K562 (cell line): ENCODE data around the gene C1QTNF6. TPM values are rescaled to one million over a fixed set of nuclear protein-coding genes. Genes with fewer than 3 reads are reported as not detected.

Source experiments
- ATAC-seq: fragments of 200-7000 bp; cut with Tn5 transposase; 3 replicates; pipeline ENCODE4 v1.9.1; 2020; ENCODE audit warnings: moderate library complexity
- BruUV-seq: library from RNA; stranded (reverse); fragments of 400-500 nt; replicated peaks from 2 replicates; lab custom pipeline; 2021; lab: Mats Ljungman, UMichigan
- CTCF ChIA-PET: fragments of 300-600 bp; formaldehyde crosslinking; extraction: SDS; loops from one replicate; lab custom pipeline; 2021; ENCODE audit warnings: low intra/inter-chr PET ratio; lab: Yijun Ruan, JAX
- POLR2A ChIA-PET: fragments of 300-600, 350-650 bp; sonication (Branson Sonifier 250); formaldehyde crosslinking; extraction: SDS; loops from one replicate; lab custom pipeline; 2021; ENCODE audit warnings: antibody characterized with exemption, inconsistent platforms; lab: Yijun Ruan, JAX
- DNase-seq, 4 experiments: peaks; one replicate each; pipeline versions ENCODE4 v3.0.0 to v3.0.0-alpha.2; 2011 to 2018; ENCODE audit warnings: low spot score in 3 of 4, mixed read lengths in 3 of 4; ENCODE audit errors: extremely low read depth in 1 of 4
- FAIRE-seq: peaks from 2 replicates; lab custom pipeline; 2011; peaks lifted over from hg19 to GRCh38; lab: Jason Lieb, UNC
- H2AFZ ChIP-seq: 2 replicates; pipeline ENCODE4 v1.6.0; 2011; ENCODE audit warnings: low read depth, low read length, control low read depth, inconsistent platforms
- H3K27ac ChIP-seq: fragments of 200-600 bp; 3 replicates; pipeline ENCODE4 v1.8.0; 2011; ENCODE audit warnings: low read depth, mild to moderate bottlenecking, control low read depth, inconsistent platforms, low read length, moderate library complexity, mixed read lengths; ENCODE audit errors: extremely low read depth
- H3K27me3 ChIP-seq, 2 experiments: fragments of 300-600 bp in 1 of 2; 2 replicates in 1 of 2; 3 replicates in 1 of 2; pipeline versions ENCODE4 v1.6.0 to v1.8.0; 2011; ENCODE audit warnings: inconsistent platforms in 2 of 2, low read length in 2 of 2, mild to moderate bottlenecking in 1 of 2, mixed read lengths in 1 of 2, moderate library complexity in 1 of 2; ENCODE audit not compliant: control insufficient read depth in 2 of 2, insufficient read depth in 2 of 2
- H3K36me3 ChIP-seq: fragments of 300-600 bp; 3 replicates; pipeline ENCODE4 v1.8.0; 2011; ENCODE audit warnings: mild to moderate bottlenecking, low read length, inconsistent platforms; ENCODE audit not compliant: control insufficient read depth, insufficient read depth
- H3K4me1 ChIP-seq, 2 experiments: fragments of 200-600 bp in 1 of 2; replicated peaks in 1 of 2; 2 replicates in 1 of 2; 3 replicates in 1 of 2; pipeline versions ENCODE4 v1.5.1 to v1.8.0; 2011; ENCODE audit warnings: inconsistent platforms in 2 of 2, low read length in 2 of 2, mild to moderate bottlenecking in 1 of 2, mixed read lengths in 1 of 2, moderate library complexity in 1 of 2; ENCODE audit not compliant: control insufficient read depth in 2 of 2, insufficient read depth in 2 of 2
- H3K4me2 ChIP-seq: 2 replicates; pipeline ENCODE4 v1.6.1; 2011; ENCODE audit warnings: low read length, control low read depth, inconsistent platforms, mixed read lengths; ENCODE audit not compliant: insufficient read depth
- H3K4me3 ChIP-seq: fragments of 200-600 bp; sonication (generic), shearing (Covaris generic); 2 replicates; pipeline ENCODE4 v1.5.1; 2016; ENCODE audit warnings: control low read depth, inconsistent platforms
- H3K79me2 ChIP-seq: fragments of 200-600 bp; 3 replicates; pipeline ENCODE4 v1.8.0; 2011; ENCODE audit warnings: low read length, inconsistent platforms; ENCODE audit not compliant: control insufficient read depth, insufficient read depth
- H3K9ac ChIP-seq, 2 experiments: 2 replicates each; pipeline versions ENCODE4 v1.6.0 to v1.6.1; 2011; ENCODE audit warnings: low read depth in 2 of 2, low read length in 2 of 2, control low read depth in 1 of 2, inconsistent platforms in 1 of 2, mild to moderate bottlenecking in 1 of 2, mixed read lengths in 1 of 2; ENCODE audit not compliant: insufficient read depth in 1 of 2
- H3K9me1 ChIP-seq: one replicate; pipeline ENCODE4 v1.6.0; 2011; ENCODE audit warnings: inconsistent platforms, mild to moderate bottlenecking, low read length, moderate library complexity; ENCODE audit not compliant: control insufficient read depth, insufficient read depth
- H3K9me3 ChIP-seq: replicated peaks from 2 replicates; pipeline ENCODE4 v1.5.1; 2011; ENCODE audit warnings: low read depth, low read length, inconsistent platforms; ENCODE audit not compliant: control insufficient read depth, insufficient read depth
- H4K20me1 ChIP-seq: replicated peaks from 2 replicates; pipeline ENCODE4 v1.6.1; 2011; ENCODE audit warnings: low read length, inconsistent platforms, mixed read lengths; ENCODE audit not compliant: control insufficient read depth, insufficient read depth
- CHD4 ChIP-seq: fragments of 200-600 bp; sonication (generic); IDR thresholded peaks from 3 replicates; pipeline ENCODE4 v1.6.1; 2012; ENCODE audit warnings: low read depth, mild to moderate bottlenecking, mixed read lengths, low read length, inconsistent platforms; ENCODE audit not compliant: insufficient read depth, insufficient replicate concordance, poor library complexity, severe bottlenecking
- ELF2 ChIP-seq: fragments of 250-450 bp; sonication (Bioruptor Pico); IDR thresholded peaks from 2 replicates; pipeline ENCODE4 v1.5.0; 2021; ENCODE audit warnings: mild to moderate bottlenecking
- ETS2 ChIP-seq: IDR thresholded peaks from 2 replicates; pipeline ENCODE4 v1.6.1; 2016; ENCODE audit warnings: borderline replicate concordance, missing genetic modification characterization, mild to moderate bottlenecking, moderate library complexity, missing compliant biosample characterization; ENCODE audit not compliant: poor library complexity, severe bottlenecking
- ETV5 ChIP-seq: sonication (generic); formaldehyde crosslinking; IDR thresholded peaks from 2 replicates; pipeline ENCODE4 v1.4.0; 2020; ENCODE audit warnings: low read depth, mild to moderate bottlenecking, missing genetic modification reagents
- KLF10 ChIP-seq: fragments of 250-450 bp; sonication (Bioruptor Pico); IDR thresholded peaks from 2 replicates; pipeline ENCODE4 v1.6.1; 2021; ENCODE audit warnings: matching md5 sums
- MCM3 ChIP-seq: fragments of 450-650 bp; IDR thresholded peaks from 2 replicates; pipeline ENCODE4 v1.6.1; 2016
- MCM7 ChIP-seq, 2 experiments: fragments of 450-650 bp; IDR thresholded peaks; 2 replicates each; pipeline ENCODE4 v1.6.1; 2016 to 2018
- MLX ChIP-seq, 2 experiments: fragments of 450-650 bp in 1 of 2; sonication (generic) in 1 of 2; formaldehyde crosslinking; conservative IDR thresholded peaks; 2 replicates each; pipeline versions ENCODE4 v1.4.0 to v1.8.1; 2020 to 2022; ENCODE audit warnings: mild to moderate bottlenecking in 1 of 2, missing genetic modification reagents in 1 of 2
- MYBL2 ChIP-seq, 2 experiments: fragments of 450-650 bp in 1 of 2; sonication (generic) in 1 of 2; formaldehyde crosslinking in 1 of 2; IDR thresholded peaks; 2 replicates each; pipeline versions ENCODE4 v1.6.1 to v1.8.1; 2017 to 2022; ENCODE audit warnings: borderline replicate concordance in 1 of 2, inconsistent platforms in 1 of 2, low read depth in 1 of 2, mild to moderate bottlenecking in 1 of 2, missing genetic modification reagents in 1 of 2, moderate library complexity in 1 of 2
- NELFE ChIP-seq: IDR thresholded peaks from 2 replicates; pipeline ENCODE4 v1.6.1; 2011; ENCODE audit warnings: mild to moderate bottlenecking; ENCODE audit not compliant: insufficient read depth, insufficient read length
- PURB ChIP-seq: sonication (generic); formaldehyde crosslinking; IDR thresholded peaks from 2 replicates; pipeline ENCODE4 v1.9.0; 2021; ENCODE audit warnings: low read depth, mild to moderate bottlenecking, missing genetic modification reagents
- RBFOX2 ChIP-seq: fragments of 200-400 bp; formaldehyde crosslinking; IDR thresholded peaks from 2 replicates; pipeline ENCODE4 v1.6.1; 2017; ENCODE audit warnings: low read depth, mild to moderate bottlenecking, low read length, moderate library complexity
- SLC30A9 ChIP-seq: fragments of 250-450 bp; sonication (Bioruptor Pico); IDR thresholded peaks from 2 replicates; pipeline ENCODE4 v1.8.0; 2022; ENCODE audit warnings: mild to moderate bottlenecking, moderate library complexity
- SOX6 ChIP-seq: fragments of 450-650 bp; IDR thresholded peaks from 2 replicates; pipeline ENCODE4 v1.6.1; 2014; ENCODE audit warnings: mild to moderate bottlenecking
- ZFP36 ChIP-seq: fragments of 150-350 bp; IDR thresholded peaks from 2 replicates; pipeline ENCODE4 v1.6.1; 2018; ENCODE audit warnings: low read length, low read depth; ENCODE audit not compliant: partially characterized antibody
- ZNF217 ChIP-seq: sonication (generic); formaldehyde crosslinking; IDR thresholded peaks from 2 replicates; pipeline ENCODE4 v1.8.0; 2022; ENCODE audit warnings: mild to moderate bottlenecking, missing genetic modification reagents
- ZNF707 ChIP-seq: fragments of 250-450 bp; sonication (Bioruptor Pico); conservative IDR thresholded peaks from 2 replicates; pipeline ENCODE4 v1.8.0; 2022; ENCODE audit warnings: inconsistent platforms, mild to moderate bottlenecking, moderate library complexity
- WGBS: fragments of 100-300 bp; shearing (Covaris generic); methylation state at CpG from one replicate; pipeline ENCODE4 v1.1.6; 2016; ENCODE audit warnings: low coverage, mixed read lengths; ENCODE audit not compliant: insufficient coverage; ENCODE audit errors: missing lambda C conversion rate; 5-methylcytosine and 5-hydroxymethylcytosine counted together
- in situ Hi-C: fragments of 300-500 bp; cut with MboI; formaldehyde crosslinking; loops from 4 replicates; pipeline ENCODE4 v1.15.0; 2018; ENCODE audit warnings: inconsistent platforms, mixed read lengths
- intact Hi-C: fragments of 100-400 bp; cut with micrococcal nuclease; formaldehyde crosslinking; loops from 2 replicates; pipeline ENCODE4 v1.14.2; 2022
- polyA plus RNA-seq, 8 experiments: library from polyadenylated mRNA; depleted of rRNA in 4 of 8; stranded (reverse) in 5 of 8; unstranded in 3 of 8; fragments of >200 nt; fragmentation: Nextera tagmentation in 2 of 8; fragmentation: Illumina TruSeq in 1 of 8; extraction: Ambion mirVana in 2 of 8; extraction: Trizol in 1 of 8; gene quantifications; 2 replicates each; pipeline versions ENCODE4 v1.2.1 to v1.2.3, GENCODE V29; 2011 to 2014; ENCODE audit warnings: inconsistent platforms in 1 of 8, missing spikeins in 1 of 8
- total RNA-seq, 7 experiments: library from RNA; depleted of rRNA in 6 of 7; stranded (reverse); fragments of >200 nt in 6 of 7; fragmentation: Illumina TruSeq in 2 of 7; extraction: Trizol in 2 of 7; gene quantifications; 2 replicates each; pipeline versions ENCODE4 v1.2.1 to v1.2.3, GENCODE V29; 2011 to 2021; ENCODE audit warnings: low replicate concordance in 1 of 7
- TF ChIP-seq, protein P1 (sequence below), 2 experiments: IDR thresholded peaks; 2 replicates each; pipeline ENCODE4 v1.6.1; 2011; ENCODE audit warnings: borderline replicate concordance in 1 of 2, control low read depth in 1 of 2, low read depth in 1 of 2, low read length in 1 of 2, mild to moderate bottlenecking in 1 of 2, mixed read lengths in 1 of 2, moderate library complexity in 1 of 2; ENCODE audit not compliant: insufficient read depth in 1 of 2, insufficient read length in 1 of 2, poor library complexity in 1 of 2, severe bottlenecking in 1 of 2; ENCODE audit errors: extremely low read depth in 1 of 2

Gene C1QTNF6
- total and polyA plus RNA-seq, 9 of the 15 experiments (the other 6 are each of a cell fraction or from before 2014, with no cell fraction given) = 0.18 to 0.92 (median 0.55) TPM

- TF ChIP-seq MLX (CRISPR knock-in tag; conservative IDR thresholded peaks at IDR 0.05) (no peak), MCM7 (IDR thresholded peaks at IDR 0.05) (no peak), MCM3 (no peak), KLF10 (no peak), RBFOX2 (no peak), ZFP36 (no peak), PURB (no peak), MYBL2 (IDR thresholded peaks at IDR 0.05; ENCODE audit: low read depth) (no peak), MYBL2 (CRISPR knock-in tag; IDR thresholded peaks at IDR 0.05; ENCODE audit: borderline replicate concordance) (no peak), NELFE (no peak), ZNF707 (CRISPR knock-in tag) (no peak), SLC30A9 (CRISPR knock-in tag) (no peak), ZNF217 (CRISPR knock-in tag) (no peak), ELF2 (CRISPR knock-in tag) (no peak), SOX6 (no peak), ETS2 (no peak), CHD4 (no peak), ETV5 (CRISPR knock-in tag) (no peak)
- TF ChIP-seq, protein P1, sequence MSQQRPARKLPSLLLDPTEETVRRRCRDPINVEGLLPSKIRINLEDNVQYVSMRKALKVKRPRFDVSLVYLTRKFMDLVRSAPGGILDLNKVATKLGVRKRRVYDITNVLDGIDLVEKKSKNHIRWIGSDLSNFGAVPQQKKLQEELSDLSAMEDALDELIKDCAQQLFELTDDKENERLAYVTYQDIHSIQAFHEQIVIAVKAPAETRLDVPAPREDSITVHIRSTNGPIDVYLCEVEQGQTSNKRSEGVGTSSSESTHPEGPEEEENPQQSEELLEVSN (IDR thresholded peaks at IDR 0.05; ENCODE audit: borderline replicate concordance in 1 of 2, extremely low read depth in 1 of 2, insufficient read depth in 1 of 2, insufficient read length in 1 of 2, low read depth in 1 of 2, low read length in 1 of 2, poor library complexity in 1 of 2, severe bottlenecking in 1 of 2) = no peak
- TF ChIP-seq, all 486 proteins: peak for 0
- no peaks in the 10 kb centered on the region for H3K9me1 ChIP-seq
- BruUV-seq = no TSS peak
- no peak overlapping the region for H3K4me3 ChIP-seq
- H3K27ac ChIP-seq = no peak overlapping the region
- no peaks in the 10 kb centered on the region for H3K36me3 ChIP-seq
- H3K79me2 ChIP-seq = no peaks in the 10 kb centered on the region
- DNase-seq (no peak), FAIRE-seq (no peak), ATAC-seq (no peak)
- 30% methylated on average over 6 of the region's 9 CpGs for WGBS
- CTCF ChIA-PET = no interaction called here
- H3K4me2 ChIP-seq = no peak overlapping the region
- no peaks in the 10 kb centered on the region for H3K9me3 ChIP-seq
- no peaks in the 10 kb centered on the region for H4K20me1 ChIP-seq
- in situ Hi-C loops = no loop called here
- intact Hi-C loops = no loop called here
- POLR2A ChIA-PET = interaction anchor here (0.7 to 1.5 kb wide), 3 partner anchors 10 to 15 kb away, joined by 3 to 5 read pairs (median 4); no protein-coding TSS in a partner anchor
- peaks cover 0 to 12% of the 10 kb centered on the region in 2 experiments; a peak in 2 of 5 replicates for H3K27me3 ChIP-seq
- no peak overlapping the region for H3K9ac ChIP-seq
- H3K4me1 ChIP-seq = peaks cover 0 to 14% of the 10 kb centered on the region in 2 experiments; a peak in 3 of 5 replicates
- H2AFZ ChIP-seq = no peak overlapping the region
Observed at GRCh38 chr22:37215890-37216289, 27.8 kb upstream of the C1QTNF6 start.
